ENCODE measurements around the gene SLC22A3.
A peak's percentile ranks its signal among the peaks of the same experiment; 100 is the strongest.
"Not testable (repeated sequence)": the region's sequence is repeated elsewhere in the genome, so short reads cannot be mapped to it uniquely, and the experiment has no call there.

Gene SLC22A3

GRCh38 chr6:160386869-160387530 is 38.8 kb downstream of the SLC22A3 start:
- no peak overlapping the region for H3K4me3 ChIP-seq (ENCODE audit: low read depth in 1 of 5, low read length in 5 of 5)
- peaks cover 0 to 37% (median 26%) of the 10 kb centered on the region in 5 donors for H3K4me1 ChIP-seq (ENCODE audit: control insufficient read depth in 5 of 5, insufficient read depth in 5 of 5, low read length in 5 of 5)
- H3K27me3 ChIP-seq (ENCODE audit: control insufficient read depth in 5 of 5, insufficient read depth in 4 of 5, low read length in 5 of 5), result no peaks in the 10 kb centered on the region
- peaks cover 0 to 12% (median 3%) of the 10 kb centered on the region in 5 donors for H3K9me3 ChIP-seq (ENCODE audit: control insufficient read depth in 5 of 5, low read length in 5 of 5)
- H3K9ac ChIP-seq (ENCODE audit: low read length in 5 of 5), result peak overlapping the region in 1 of 5 donors; percentile 17
- H3K27ac ChIP-seq (ENCODE audit: low read depth, low read length), result peak overlapping the region; percentile 70
- H3K36me3 ChIP-seq (ENCODE audit: control insufficient read depth in 5 of 5, insufficient read depth in 5 of 5, low read length in 5 of 5), result no peaks in the 10 kb centered on the region

- Histone ChIP-seq H3K4me3 (ENCODE audit: low read depth in 1 of 5, low read length in 5 of 5) (no peak overlapping the region), H3K9ac (ENCODE audit: low read length in 5 of 5) (peak overlapping the region in 1 of 5 donors; percentile 17), H3K9me3 (ENCODE audit: control insufficient read depth in 5 of 5, low read length in 5 of 5) (peaks cover 0 to 2% (median 0%) of the 10 kb centered on the region in 5 donors), H3K27ac (ENCODE audit: low read depth, low read length) (peak overlapping the region; percentile 70), H3K27me3 (ENCODE audit: control insufficient read depth in 5 of 5, insufficient read depth in 4 of 5, low read length in 5 of 5) (no peaks in the 10 kb centered on the region), H3K36me3 (ENCODE audit: control insufficient read depth in 5 of 5, insufficient read depth in 5 of 5, low read length in 5 of 5) (no peaks in the 10 kb centered on the region), H3K4me1 (ENCODE audit: control insufficient read depth in 5 of 5, insufficient read depth in 5 of 5, low read length in 5 of 5) (peaks cover 0 to 37% (median 26%) of the 10 kb centered on the region in 5 donors)
Observed at GRCh38 chr6:160387916-160388643, 39.9 kb downstream of the SLC22A3 start.

- Histone ChIP-seq H3K4me3 (ENCODE audit: low read depth in 1 of 5, low read length in 5 of 5) (no peak overlapping the region), H3K9ac (ENCODE audit: low read length in 5 of 5) (no peak overlapping the region), H3K27me3 (ENCODE audit: control insufficient read depth in 5 of 5, insufficient read depth in 4 of 5, low read length in 5 of 5) (no peaks in the 10 kb centered on the region), H3K36me3 (ENCODE audit: control insufficient read depth in 5 of 5, insufficient read depth in 5 of 5, low read length in 5 of 5) (no peaks in the 10 kb centered on the region), H3K9me3 (ENCODE audit: control insufficient read depth in 5 of 5, low read length in 5 of 5) (no peaks in the 10 kb centered on the region), H3K4me1 (ENCODE audit: control insufficient read depth in 5 of 5, insufficient read depth in 5 of 5, low read length in 5 of 5) (peaks cover 0 to 38% (median 26%) of the 10 kb centered on the region in 5 donors), H3K27ac (ENCODE audit: low read depth, low read length) (peak overlapping the region; percentile 1)
Observed at GRCh38 chr6:160388922-160389321, 40.7 kb downstream of the SLC22A3 start.

- Histone ChIP-seq H3K27ac (ENCODE audit: low read depth, low read length) (no peak overlapping the region), H3K4me1 (ENCODE audit: control insufficient read depth in 5 of 5, insufficient read depth in 5 of 5, low read length in 5 of 5) (peaks cover 0 to 51% (median 27%) of the 10 kb centered on the region in 5 donors), H3K27me3 (ENCODE audit: control insufficient read depth in 5 of 5, insufficient read depth in 4 of 5, low read length in 5 of 5) (no peaks in the 10 kb centered on the region), H3K9me3 (ENCODE audit: control insufficient read depth in 5 of 5, low read length in 5 of 5) (no peaks in the 10 kb centered on the region), H3K9ac (ENCODE audit: low read length in 5 of 5) (no peak overlapping the region), H3K36me3 (ENCODE audit: control insufficient read depth in 5 of 5, insufficient read depth in 5 of 5, low read length in 5 of 5) (no peaks in the 10 kb centered on the region), H3K4me3 (ENCODE audit: low read depth in 1 of 5, low read length in 5 of 5) (no peak overlapping the region)
Observed at GRCh38 chr6:160391419-160392116, 43.4 kb downstream of the SLC22A3 start.

GRCh38 chr6:160393442-160393841 is 45.3 kb downstream of the SLC22A3 start:
- not testable (repeated sequence) for H3K4me3 ChIP-seq (ENCODE audit: low read depth in 1 of 5, low read length in 5 of 5); H3K9me3 ChIP-seq (ENCODE audit: control insufficient read depth in 5 of 5, low read length in 5 of 5); H3K9ac ChIP-seq (ENCODE audit: low read length in 5 of 5); H3K36me3 ChIP-seq (ENCODE audit: control insufficient read depth in 5 of 5, insufficient read depth in 5 of 5, low read length in 5 of 5); H3K27me3 ChIP-seq (ENCODE audit: control insufficient read depth in 5 of 5, insufficient read depth in 4 of 5, low read length in 5 of 5); H3K27ac ChIP-seq (ENCODE audit: low read depth, low read length)
- H3K4me1 ChIP-seq (ENCODE audit: control insufficient read depth in 5 of 5, insufficient read depth in 5 of 5, low read length in 5 of 5), result peaks cover 0 to 36% (median 12%) of the 10 kb centered on the region in 5 donors

- H3K4me3 ChIP-seq (ENCODE audit: low read depth in 1 of 5, low read length in 5 of 5), result no peak overlapping the region
- H3K27me3 ChIP-seq (ENCODE audit: control insufficient read depth in 5 of 5, insufficient read depth in 4 of 5, low read length in 5 of 5), result no peaks in the 10 kb centered on the region
- H3K9me3 ChIP-seq (ENCODE audit: control insufficient read depth in 5 of 5, low read length in 5 of 5), result no peaks in the 10 kb centered on the region
- no peaks in the 10 kb centered on the region for H3K36me3 ChIP-seq (ENCODE audit: control insufficient read depth in 5 of 5, insufficient read depth in 5 of 5, low read length in 5 of 5)
- peak overlapping the region; percentile 11 for H3K27ac ChIP-seq (ENCODE audit: low read depth, low read length)
- no peak overlapping the region for H3K9ac ChIP-seq (ENCODE audit: low read length in 5 of 5)
- H3K4me1 ChIP-seq (ENCODE audit: control insufficient read depth in 5 of 5, insufficient read depth in 5 of 5, low read length in 5 of 5), result peaks cover 0 to 36% (median 12%) of the 10 kb centered on the region in 5 donors
Observed at GRCh38 chr6:160393891-160394653, 45.9 kb downstream of the SLC22A3 start.

- peak overlapping the region; percentile 11 for H3K27ac ChIP-seq (ENCODE audit: low read depth, low read length)
- H3K36me3 ChIP-seq (ENCODE audit: control insufficient read depth in 5 of 5, insufficient read depth in 5 of 5, low read length in 5 of 5), result no peaks in the 10 kb centered on the region
- H3K9ac ChIP-seq (ENCODE audit: low read length in 5 of 5), result no peak overlapping the region
- H3K27me3 ChIP-seq (ENCODE audit: control insufficient read depth in 5 of 5, insufficient read depth in 4 of 5, low read length in 5 of 5), result no peaks in the 10 kb centered on the region
- no peaks in the 10 kb centered on the region for H3K9me3 ChIP-seq (ENCODE audit: control insufficient read depth in 5 of 5, low read length in 5 of 5)
- H3K4me3 ChIP-seq (ENCODE audit: low read depth in 1 of 5, low read length in 5 of 5), result no peak overlapping the region
- H3K4me1 ChIP-seq (ENCODE audit: control insufficient read depth in 5 of 5, insufficient read depth in 5 of 5, low read length in 5 of 5), result peaks cover 0 to 36% (median 12%) of the 10 kb centered on the region in 5 donors
Observed at GRCh38 chr6:160394654-160395035, 46.5 kb downstream of the SLC22A3 start.

- H3K4me3 ChIP-seq (ENCODE audit: low read depth in 1 of 5, low read length in 5 of 5), result no peak overlapping the region
- H3K27me3 ChIP-seq (ENCODE audit: control insufficient read depth in 5 of 5, insufficient read depth in 4 of 5, low read length in 5 of 5), result no peaks in the 10 kb centered on the region
- no peak overlapping the region for H3K27ac ChIP-seq (ENCODE audit: low read depth, low read length)
- H3K9ac ChIP-seq (ENCODE audit: low read length in 5 of 5), result no peak overlapping the region
- peaks cover 0 to 33% (median 10%) of the 10 kb centered on the region in 5 donors for H3K4me1 ChIP-seq (ENCODE audit: control insufficient read depth in 5 of 5, insufficient read depth in 5 of 5, low read length in 5 of 5)
- H3K36me3 ChIP-seq (ENCODE audit: control insufficient read depth in 5 of 5, insufficient read depth in 5 of 5, low read length in 5 of 5), result no peaks in the 10 kb centered on the region
- no peaks in the 10 kb centered on the region for H3K9me3 ChIP-seq (ENCODE audit: control insufficient read depth in 5 of 5, low read length in 5 of 5)
Observed at GRCh38 chr6:160395187-160395586, 47.0 kb downstream of the SLC22A3 start.

GRCh38 chr6:160396292-160396691 is 48.1 kb downstream of the SLC22A3 start:
- Histone ChIP-seq H3K9ac (ENCODE audit: low read length in 5 of 5) (no peak overlapping the region), H3K27ac (ENCODE audit: low read depth, low read length) (no peak overlapping the region), H3K4me1 (ENCODE audit: control insufficient read depth in 5 of 5, insufficient read depth in 5 of 5, low read length in 5 of 5) (peaks cover 0 to 27% (median 10%) of the 10 kb centered on the region in 5 donors), H3K9me3 (ENCODE audit: control insufficient read depth in 5 of 5, low read length in 5 of 5) (no peaks in the 10 kb centered on the region), H3K27me3 (ENCODE audit: control insufficient read depth in 5 of 5, insufficient read depth in 4 of 5, low read length in 5 of 5) (no peaks in the 10 kb centered on the region), H3K4me3 (ENCODE audit: low read depth in 1 of 5, low read length in 5 of 5) (no peak overlapping the region), H3K36me3 (ENCODE audit: control insufficient read depth in 5 of 5, insufficient read depth in 5 of 5, low read length in 5 of 5) (no peaks in the 10 kb centered on the region)
